ENCODE results near the gene MED22. TPM values are rescaled to one million over a fixed set of nuclear protein-coding genes. Genes with fewer than 3 reads are reported as not detected.

The MED22 gene
- total and polyA plus RNA-seq, 2 donors (not counting 1 experiment from before 2014, with no cell fraction given): 13.9 to 17.8 TPM

GRCh38 chr9:133380734-133381133 is 32.8 kb upstream of the MED22 start:
- Histone ChIP-seq H3K27me3 (ENCODE audit: control insufficient read depth, insufficient read depth, low read length) (no peaks in the 10 kb centered on the region), H3K4me2 (ENCODE audit: extremely low read depth, insufficient read depth, low read length) (no peak overlapping the region), H2AFZ (ENCODE audit: low read length) (no peak overlapping the region), H4K20me1 (ENCODE audit: control insufficient read depth, extremely low read depth, insufficient read depth, low read length) (no peaks in the 10 kb centered on the region), H3K9me3 (ENCODE audit: control insufficient read depth, insufficient read depth, low read depth, low read length) (no peaks in the 10 kb centered on the region), H3K4me1 (ENCODE audit: control insufficient read depth, extremely low read depth, insufficient read depth, low read length) (peaks cover 2% of the 10 kb centered on the region), H3K36me3 (ENCODE audit: control insufficient read depth, insufficient read depth, low read length) (no peaks in the 10 kb centered on the region), H3K9ac (ENCODE audit: insufficient read depth, low read length) (no peak overlapping the region), H3K27ac (ENCODE audit: insufficient read depth, low read length) (no peak overlapping the region), H3K79me2 (ENCODE audit: control insufficient read depth, insufficient read depth, low read length) (peaks cover under 1% of the 10 kb centered on the region), H3K4me3 (replicated peaks in 1 of 4; ENCODE audit: control extremely low read depth in 1 of 4, insufficient read depth in 1 of 4, low read depth in 3 of 4, low read length in 4 of 4) (no peak overlapping the region)
- no peak for DNase-seq (ENCODE audit: low read depth in 2 of 2)
- TF ChIP-seq, protein P1, sequence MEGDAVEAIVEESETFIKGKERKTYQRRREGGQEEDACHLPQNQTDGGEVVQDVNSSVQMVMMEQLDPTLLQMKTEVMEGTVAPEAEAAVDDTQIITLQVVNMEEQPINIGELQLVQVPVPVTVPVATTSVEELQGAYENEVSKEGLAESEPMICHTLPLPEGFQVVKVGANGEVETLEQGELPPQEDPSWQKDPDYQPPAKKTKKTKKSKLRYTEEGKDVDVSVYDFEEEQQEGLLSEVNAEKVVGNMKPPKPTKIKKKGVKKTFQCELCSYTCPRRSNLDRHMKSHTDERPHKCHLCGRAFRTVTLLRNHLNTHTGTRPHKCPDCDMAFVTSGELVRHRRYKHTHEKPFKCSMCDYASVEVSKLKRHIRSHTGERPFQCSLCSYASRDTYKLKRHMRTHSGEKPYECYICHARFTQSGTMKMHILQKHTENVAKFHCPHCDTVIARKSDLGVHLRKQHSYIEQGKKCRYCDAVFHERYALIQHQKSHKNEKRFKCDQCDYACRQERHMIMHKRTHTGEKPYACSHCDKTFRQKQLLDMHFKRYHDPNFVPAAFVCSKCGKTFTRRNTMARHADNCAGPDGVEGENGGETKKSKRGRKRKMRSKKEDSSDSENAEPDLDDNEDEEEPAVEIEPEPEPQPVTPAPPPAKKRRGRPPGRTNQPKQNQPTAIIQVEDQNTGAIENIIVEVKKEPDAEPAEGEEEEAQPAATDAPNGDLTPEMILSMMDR (conservative IDR thresholded peaks at IDR 0.05 in 1 of 2, IDR thresholded peaks at IDR 0.05 in 1 of 2; ENCODE audit: low read depth in 1 of 2, low read length in 2 of 2): no peak
- TF ChIP-seq EZH2 (IDR thresholded peaks at IDR 0.05; ENCODE audit: low read length, missing control alignments): no peak

DNA sequence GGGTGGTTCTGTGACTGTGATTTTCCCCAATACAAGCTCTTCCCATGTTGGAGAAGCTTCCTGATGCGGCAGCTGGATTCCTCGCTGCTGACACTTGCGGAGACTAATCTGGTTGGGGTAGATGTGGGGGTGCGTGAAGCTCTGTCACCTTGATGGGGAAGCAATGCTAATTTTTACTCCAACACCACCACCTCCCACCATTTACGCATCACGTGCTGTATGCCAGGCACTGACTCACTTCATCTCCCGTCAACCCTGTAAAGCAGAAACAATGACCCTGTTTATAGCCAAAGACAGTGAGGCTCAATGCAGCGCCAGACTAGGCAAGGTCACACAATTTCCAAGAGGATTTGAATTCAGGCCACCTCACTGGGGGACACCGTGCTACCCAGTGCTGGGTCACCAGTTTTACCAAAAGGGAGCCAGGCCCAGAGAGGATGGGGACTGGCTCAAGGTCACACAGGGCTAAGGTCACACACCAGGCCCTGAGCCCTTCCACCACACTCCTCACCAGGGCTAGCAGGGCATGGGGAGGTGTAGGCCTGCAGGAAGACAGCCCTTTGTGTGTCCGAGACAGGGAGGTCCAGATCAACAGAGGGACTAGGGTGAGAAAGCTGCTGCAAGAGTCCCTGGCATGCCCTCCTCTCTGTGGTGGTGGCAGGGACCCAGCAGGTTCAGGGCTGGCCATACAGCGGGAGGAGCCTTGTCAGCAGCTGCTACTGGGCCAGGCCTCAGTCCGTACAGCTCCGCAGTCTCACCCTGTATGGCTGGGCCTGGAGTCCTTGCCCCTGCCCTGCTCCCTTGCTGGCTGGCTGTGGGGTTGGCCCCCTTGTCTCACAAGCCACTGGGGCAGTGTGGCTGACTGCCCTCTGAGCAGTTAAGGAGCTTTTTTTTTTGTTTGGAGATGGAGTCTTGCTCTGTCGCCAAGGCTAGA is 31.5 kb upstream of the MED22 start:
- Histone ChIP-seq H3K4me2 (ENCODE audit: extremely low read depth, insufficient read depth, low read length) (no peak overlapping the region), H3K9ac (ENCODE audit: insufficient read depth, low read length) (no peak overlapping the region), H3K27ac (ENCODE audit: insufficient read depth, low read length) (no peak overlapping the region), H3K27me3 (ENCODE audit: control insufficient read depth, insufficient read depth, low read length) (no peaks in the 10 kb centered on the region), H4K20me1 (ENCODE audit: control insufficient read depth, extremely low read depth, insufficient read depth, low read length) (no peaks in the 10 kb centered on the region), H3K4me3 (replicated peaks in 1 of 4; ENCODE audit: control extremely low read depth in 1 of 4, insufficient read depth in 1 of 4, low read depth in 3 of 4, low read length in 4 of 4) (no peak overlapping the region), H3K79me2 (ENCODE audit: control insufficient read depth, insufficient read depth, low read length) (peaks cover 14% of the 10 kb centered on the region), H3K9me3 (ENCODE audit: control insufficient read depth, insufficient read depth, low read depth, low read length) (no peaks in the 10 kb centered on the region), H2AFZ (ENCODE audit: low read length) (no peak overlapping the region), H3K36me3 (ENCODE audit: control insufficient read depth, insufficient read depth, low read length) (no peaks in the 10 kb centered on the region), H3K4me1 (ENCODE audit: control insufficient read depth, extremely low read depth, insufficient read depth, low read length) (peaks cover 2% of the 10 kb centered on the region)
- no peak for DNase-seq (ENCODE audit: low read depth in 2 of 2)
- TF ChIP-seq, protein P1 (conservative IDR thresholded peaks at IDR 0.05 in 1 of 2, IDR thresholded peaks at IDR 0.05 in 1 of 2; ENCODE audit: low read depth in 1 of 2, low read length in 2 of 2): no peak
- TF ChIP-seq EZH2 (IDR thresholded peaks at IDR 0.05; ENCODE audit: low read length, missing control alignments): no peak

DNA sequence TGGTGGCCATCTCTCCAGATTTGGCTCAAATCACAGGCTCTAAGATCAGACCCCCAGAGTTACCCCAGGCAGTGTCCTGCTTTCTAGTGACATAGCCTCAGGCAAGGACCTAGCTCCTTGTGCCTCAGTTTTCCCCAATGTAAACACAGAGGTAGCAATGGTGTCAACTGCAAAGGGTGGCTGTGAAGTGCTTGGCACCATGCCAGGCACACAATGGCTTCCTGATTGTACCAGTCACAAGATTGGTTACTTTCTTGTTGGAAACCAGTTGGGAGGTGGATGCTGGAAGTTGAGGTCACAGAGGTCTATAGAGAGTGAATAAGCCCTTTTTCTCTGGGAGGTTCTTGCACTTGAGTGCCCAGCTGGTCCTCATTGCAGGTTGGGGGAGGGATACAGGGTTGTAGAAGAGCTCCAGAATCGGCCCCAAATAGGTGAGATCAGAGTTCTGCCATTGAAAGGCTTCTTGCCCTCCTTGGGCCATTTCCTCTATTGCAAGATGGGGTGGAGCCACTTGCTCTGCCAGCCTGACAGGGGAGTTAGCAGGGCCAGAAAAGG is 30.6 kb upstream of the MED22 start:
- H2AFZ ChIP-seq (ENCODE audit: low read length): no peak overlapping the region
- no peak for TF ChIP-seq EZH2 (IDR thresholded peaks at IDR 0.05; ENCODE audit: low read length, missing control alignments)
- TF ChIP-seq, protein P1 (conservative IDR thresholded peaks at IDR 0.05 in 1 of 2, IDR thresholded peaks at IDR 0.05 in 1 of 2; ENCODE audit: low read depth in 1 of 2, low read length in 2 of 2): no peak
- no peaks in the 10 kb centered on the region for H3K27me3 ChIP-seq (ENCODE audit: control insufficient read depth, insufficient read depth, low read length)
- H3K4me3 ChIP-seq (replicated peaks in 1 of 4; ENCODE audit: control extremely low read depth in 1 of 4, insufficient read depth in 1 of 4, low read depth in 3 of 4, low read length in 4 of 4): no peak overlapping the region
- no peak overlapping the region for H3K27ac ChIP-seq (ENCODE audit: insufficient read depth, low read length)
- H4K20me1 ChIP-seq (ENCODE audit: control insufficient read depth, extremely low read depth, insufficient read depth, low read length): no peaks in the 10 kb centered on the region
- DNase-seq (ENCODE audit: low read depth in 2 of 2): no peak
- H3K9me3 ChIP-seq (ENCODE audit: control insufficient read depth, insufficient read depth, low read depth, low read length): no peaks in the 10 kb centered on the region
- no peaks in the 10 kb centered on the region for H3K36me3 ChIP-seq (ENCODE audit: control insufficient read depth, insufficient read depth, low read length)
- H3K4me2 ChIP-seq (ENCODE audit: extremely low read depth, insufficient read depth, low read length): no peak overlapping the region
- no peak overlapping the region for H3K9ac ChIP-seq (ENCODE audit: insufficient read depth, low read length)
- H3K4me1 ChIP-seq (ENCODE audit: control insufficient read depth, extremely low read depth, insufficient read depth, low read length): peaks cover 2% of the 10 kb centered on the region
- peaks cover 23% of the 10 kb centered on the region for H3K79me2 ChIP-seq (ENCODE audit: control insufficient read depth, insufficient read depth, low read length)
